ENCODE results near the gene CCDC190.

GRCh38 chr1:162822391-162823200 is 38.4 kb downstream of the CCDC190 start:
- TF ChIP-seq HDGF (IDR thresholded peaks at IDR 0.05; ENCODE audit: borderline replicate concordance) (no peak), BHLHE40 (IDR thresholded peaks at IDR 0.05; ENCODE audit: borderline replicate concordance) (no peak), ZNF384 (IDR thresholded peaks at IDR 0.05) (no peak), NFRKB (IDR thresholded peaks at IDR 0.05) (no peak), FOXA1 (IDR thresholded peaks at IDR 0.05) (no peak), ELF4 (IDR thresholded peaks at IDR 0.05) (no peak), SP1 (IDR thresholded peaks at IDR 0.05) (no peak), SUZ12 (IDR thresholded peaks at IDR 0.05) (no peak), CTBP1 (IDR thresholded peaks at IDR 0.05; ENCODE audit: borderline replicate concordance) (no peak)
- TF ChIP-seq, protein P1, sequence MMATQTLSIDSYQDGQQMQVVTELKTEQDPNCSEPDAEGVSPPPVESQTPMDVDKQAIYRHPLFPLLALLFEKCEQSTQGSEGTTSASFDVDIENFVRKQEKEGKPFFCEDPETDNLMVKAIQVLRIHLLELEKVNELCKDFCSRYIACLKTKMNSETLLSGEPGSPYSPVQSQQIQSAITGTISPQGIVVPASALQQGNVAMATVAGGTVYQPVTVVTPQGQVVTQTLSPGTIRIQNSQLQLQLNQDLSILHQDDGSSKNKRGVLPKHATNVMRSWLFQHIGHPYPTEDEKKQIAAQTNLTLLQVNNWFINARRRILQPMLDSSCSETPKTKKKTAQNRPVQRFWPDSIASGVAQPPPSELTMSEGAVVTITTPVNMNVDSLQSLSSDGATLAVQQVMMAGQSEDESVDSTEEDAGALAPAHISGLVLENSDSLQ (IDR thresholded peaks at IDR 0.05), result no peak
